Lung (tissue), 12 donors: ENCODE measurements around the gene ANKRD11. TPM values are rescaled to one million over a fixed set of nuclear protein-coding genes. Genes with fewer than 3 reads are reported as not detected.

Source experiments
- ATAC-seq: fragments of 200-7000 bp; cut with Tn5 transposase; one replicate; pipeline ENCODE4 v1.9.1; 2020; ENCODE audit warnings: moderate number of reproducible peaks; ENCODE audit not compliant: insufficient read depth, low FRiP score
- DNase-seq, 3 donors: peaks; one replicate each; pipeline ENCODE4 v3.0.0-alpha.2; 2013 to 2017
- H3K27ac ChIP-seq, 2 donors: one replicate each; pipeline ENCODE4 v1.5.1; 2013; ENCODE audit warnings: mild to moderate bottlenecking in 2 of 2, moderate library complexity in 2 of 2, control low read depth in 1 of 2, inconsistent platforms in 1 of 2, low read depth in 1 of 2, low read length in 1 of 2
- H3K27me3 ChIP-seq, 3 donors: one replicate each; pipeline ENCODE4 v1.5.1; 2013; ENCODE audit warnings: low read length in 2 of 3; ENCODE audit not compliant: control insufficient read depth in 3 of 3, insufficient read depth in 3 of 3
- H3K36me3 ChIP-seq, 4 donors: one replicate each; pipeline ENCODE4 v1.5.1; 2013; ENCODE audit warnings: low read length in 4 of 4, mild to moderate bottlenecking in 1 of 4, moderate library complexity in 1 of 4; ENCODE audit not compliant: control insufficient read depth in 4 of 4, insufficient read depth in 4 of 4
- H3K4me1 ChIP-seq, 5 donors: one replicate each; pipeline ENCODE4 v1.5.1; 2013; ENCODE audit warnings: low read length in 5 of 5, mild to moderate bottlenecking in 2 of 5, moderate library complexity in 1 of 5; ENCODE audit not compliant: control insufficient read depth in 5 of 5, insufficient read depth in 5 of 5
- H3K4me3 ChIP-seq: one replicate; pipeline ENCODE4 v1.5.1; 2013; ENCODE audit warnings: mild to moderate bottlenecking, control low read depth, moderate library complexity
- H3K9ac ChIP-seq, 2 donors: one replicate each; pipeline ENCODE4 v1.5.1; 2013; ENCODE audit warnings: low read length in 2 of 2, control low read depth in 1 of 2; ENCODE audit not compliant: insufficient read depth in 1 of 2
- H3K9me3 ChIP-seq, 4 donors: one replicate each; pipeline ENCODE4 v1.5.1; 2013; ENCODE audit warnings: low read length in 3 of 4, mild to moderate bottlenecking in 1 of 4, moderate library complexity in 1 of 4; ENCODE audit not compliant: control insufficient read depth in 4 of 4, insufficient read depth in 3 of 4
- CTCF ChIP-seq: IDR thresholded peaks from 2 replicates; pipeline ENCODE4 v1.5.1; 2012; ENCODE audit warnings: mild to moderate bottlenecking; ENCODE audit errors: control extremely low read depth, extremely low read depth
- WGBS, 2 donors: extraction: QIAGEN DNeasy Blood & Tissue Kit; methylation state at CpG; one replicate each; pipeline ENCODE4 v1.1.7; 2013; 5-methylcytosine and 5-hydroxymethylcytosine counted together
- polyA plus RNA-seq, 2 donors: library from polyadenylated mRNA; stranded (reverse); fragments of 200-250 nt; gene quantifications; one replicate each; pipeline ENCODE4 v1.2.1, GENCODE V29; 2013
- total RNA-seq, 2 donors: library from RNA; depleted of rRNA in 1 of 2; stranded (reverse); fragments of >200 nt in 1 of 2; gene quantifications; one replicate each; pipeline ENCODE4 v1.2.1, GENCODE V29; 2014 to 2021
- donor health status: control.
- donor health status: control.
- donor health status: Bipolar disorder and iron deficiency.
- donor health status: healthy.
- donor health status: DM: yes; HTN: yes; CAD: no.

The ANKRD11 gene
- total and polyA plus RNA-seq, 4 donors, result 58.5 to 162 (median 89.5) TPM

DNA sequence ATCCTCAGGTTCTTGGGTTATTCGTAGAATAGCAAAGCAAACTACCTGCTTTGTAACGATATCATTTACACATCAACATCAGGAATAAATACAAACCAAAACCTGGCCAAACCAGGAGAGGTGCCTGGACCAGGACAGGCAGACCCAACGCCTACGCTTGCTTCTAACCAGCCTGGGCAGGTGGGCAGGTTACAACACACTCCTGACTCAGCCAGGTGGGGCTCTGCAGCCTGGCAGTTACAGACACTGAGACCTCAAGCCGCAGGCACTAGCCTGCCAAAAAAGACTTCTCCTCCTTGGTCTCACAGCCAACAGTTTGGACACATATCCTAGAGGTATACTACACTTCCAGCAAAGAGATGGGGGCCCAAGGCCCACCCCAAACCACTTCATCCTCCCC is 14.0 kb downstream of the ANKRD11 start:
- Histone ChIP-seq H3K4me1 (peaks cover 1 to 41% (median 7%) of the 10 kb centered on the region in 5 donors), H3K27ac (no peak overlapping the region), H3K9ac (no peak overlapping the region), H3K27me3 (no peaks in the 10 kb centered on the region), H3K9me3 (no peaks in the 10 kb centered on the region), H3K4me3 (no peak overlapping the region), H3K36me3 (no peaks in the 10 kb centered on the region)
- ATAC-seq (no peak), DNase-seq (no peak)
- WGBS, 2 donors, result 77 to 83% methylated on average over 5 of the region's 5 CpGs
- no peak for TF ChIP-seq CTCF

DNA sequence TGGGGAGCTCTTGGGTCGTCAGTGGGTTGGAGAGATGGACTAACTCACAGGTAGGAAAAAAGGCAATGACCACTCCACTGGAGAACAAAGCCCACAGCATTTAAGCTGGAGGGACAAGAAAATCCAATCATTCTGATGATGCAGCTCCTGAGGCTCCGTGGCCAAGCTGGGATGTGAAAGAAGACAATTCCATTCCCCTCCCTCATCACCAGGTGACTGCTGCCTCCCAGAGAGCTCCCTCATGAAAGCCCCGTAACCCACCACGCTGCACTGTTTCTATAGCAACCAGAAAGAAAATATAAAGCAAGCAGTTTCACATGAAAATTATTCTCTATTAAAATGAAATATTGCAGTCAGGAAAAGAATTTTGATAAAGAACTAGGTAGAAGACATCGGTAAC is 15.2 kb downstream of the ANKRD11 start:
- peaks cover 0 to 47% (median 7%) of the 10 kb centered on the region in 5 donors for H3K4me1 ChIP-seq
- no peak for DNase-seq
- 82 to 88% methylated on average over 5 of the region's 5 CpGs for WGBS, 2 donors

GRCh38 chr16:89473791-89474414 is 16.5 kb downstream of the ANKRD11 start:
- ATAC-seq, result no peak
- 53 to 74% methylated on average over 9 of the region's 9 CpGs for WGBS, 2 donors

More for the DNA sequence above, 15.2 kb downstream of the ANKRD11 start:
- Histone ChIP-seq H3K27ac (no peak overlapping the region), H3K9ac (no peak overlapping the region), H3K36me3 (no peaks in the 10 kb centered on the region), H3K4me3 (no peak overlapping the region), H3K9me3 (no peaks in the 10 kb centered on the region), H3K27me3 (no peaks in the 10 kb centered on the region)
- TF ChIP-seq CTCF, result no peak
- ATAC-seq, result no peak

More at GRCh38 chr16:89473791-89474414, 16.5 kb downstream of the ANKRD11 start:
- H3K9me3 ChIP-seq, result no peaks in the 10 kb centered on the region
- TF ChIP-seq CTCF, result no peak
- no peak overlapping the region for H3K9ac ChIP-seq
- H3K4me3 ChIP-seq, result no peak overlapping the region
- peak overlapping the region in 1 of 2 donors; percentile 23 for H3K27ac ChIP-seq
- no peaks in the 10 kb centered on the region for H3K36me3 ChIP-seq
- no peaks in the 10 kb centered on the region for H3K27me3 ChIP-seq
- H3K4me1 ChIP-seq, result peaks cover 0 to 49% (median 7%) of the 10 kb centered on the region in 5 donors
- DNase-seq, result no peak
